Hepatocyte (in vitro differentiated cells): Measurements from ENCODE around the gene ZBTB42. TPM values are rescaled to one million over a fixed set of nuclear protein-coding genes. Genes with fewer than 3 reads are reported as not detected.
"Not testable (repeated sequence)": the region's sequence is repeated elsewhere in the genome, so short reads cannot be mapped to it uniquely, and the experiment has no call there.

Experiments used
- DNase-seq: peaks from one replicate; pipeline ENCODE4 v3.0.0-alpha.2; 2016; ENCODE audit warnings: low spot score
- H2AFZ ChIP-seq: fragments of 200-600 bp; sonication (generic); 2 replicates; pipeline ENCODE4 v1.6.0; 2016; ENCODE audit warnings: antibody characterized with exemption, mild to moderate bottlenecking
- H3K27ac ChIP-seq: fragments of 200-600 bp; sonication (generic); 2 replicates; pipeline ENCODE4 v1.5.1; 2016; ENCODE audit warnings: mild to moderate bottlenecking
- H3K27me3 ChIP-seq: fragments of 200-600 bp; sonication (generic); 2 replicates; pipeline ENCODE4 v1.6.1; 2016
- H3K36me3 ChIP-seq: fragments of 200-600 bp; sonication (generic); replicated peaks from 2 replicates; pipeline ENCODE4 v1.5.1; 2016; ENCODE audit warnings: low read depth; ENCODE audit not compliant: insufficient read depth
- H3K4me1 ChIP-seq: fragments of 200-600 bp; sonication (generic); 2 replicates; pipeline ENCODE4 v1.5.1; 2016; ENCODE audit warnings: mild to moderate bottlenecking, moderate library complexity; ENCODE audit not compliant: insufficient read depth
- H3K4me2 ChIP-seq: fragments of 200-600 bp; sonication (generic); 2 replicates; pipeline ENCODE4 v1.6.0; 2016
- H3K4me3 ChIP-seq: fragments of 200-600 bp; sonication (generic); 2 replicates; pipeline ENCODE4 v1.5.1; 2016; ENCODE audit warnings: mild to moderate bottlenecking
- H3K79me2 ChIP-seq: fragments of 200-600 bp; sonication (generic); 2 replicates; pipeline ENCODE4 v1.6.0; 2017; ENCODE audit warnings: mild to moderate bottlenecking
- H3K9me2 ChIP-seq: fragments of 200-600 bp; sonication (generic); replicated peaks from 2 replicates; pipeline ENCODE4 v1.6.0; 2017; ENCODE audit warnings: mild to moderate bottlenecking; ENCODE audit not compliant: insufficient read depth
- H3K9me3 ChIP-seq: fragments of 200-600 bp; sonication (generic); 2 replicates; pipeline ENCODE4 v1.5.1; 2016; ENCODE audit warnings: low read depth, mild to moderate bottlenecking
- H4K20me1 ChIP-seq: fragments of 200-600 bp; sonication (generic); 2 replicates; pipeline ENCODE4 v1.6.0; 2016; ENCODE audit warnings: mild to moderate bottlenecking; ENCODE audit not compliant: insufficient read depth, poor library complexity, severe bottlenecking
- EZH2 ChIP-seq: fragments of 200-600 bp; sonication (generic); IDR thresholded peaks from 2 replicates; pipeline ENCODE4 v1.6.1; 2016; ENCODE audit warnings: antibody characterized with exemption, mild to moderate bottlenecking, borderline replicate concordance
- EZH2phosphoT487 ChIP-seq: fragments of 200-600 bp; sonication (generic); IDR thresholded peaks from one replicate; pipeline ENCODE4 v1.6.1; 2018; ENCODE audit warnings: antibody characterized with exemption, mild to moderate bottlenecking, low read depth, moderate library complexity; ENCODE audit not compliant: unreplicated experiment, severe bottlenecking
- WGBS: methylation state at CpG from one replicate; pipeline ENCODE4 v1.1.6; 2016; ENCODE audit warnings: low lambda C conversion rate; ENCODE audit errors: missing lambda C conversion rate; 5-methylcytosine and 5-hydroxymethylcytosine counted together
- polyA plus RNA-seq: library from polyadenylated mRNA; unstranded; fragments of >200 nt; fragmentation: Nextera tagmentation; extraction: Ambion mirVana; gene quantifications from 2 replicates; pipeline ENCODE4 v1.2.1, GENCODE V29; 2016
- total RNA-seq: library from RNA; depleted of rRNA; stranded (reverse); fragments of >200 nt; gene quantifications from 2 replicates; pipeline ENCODE4 v1.2.3, GENCODE V29; 2014
- TF ChIP-seq, protein P1 (sequence below): fragments of 200-600 bp; sonication (generic); IDR thresholded peaks from 2 replicates; pipeline ENCODE4 v1.5.1; 2016; ENCODE audit warnings: antibody characterized with exemption, mild to moderate bottlenecking; ENCODE audit not compliant: poor library complexity

Gene ZBTB42
- total and polyA plus RNA-seq, 2 experiments from 2014 or later = 3.6 to 8.6 TPM

DNA sequence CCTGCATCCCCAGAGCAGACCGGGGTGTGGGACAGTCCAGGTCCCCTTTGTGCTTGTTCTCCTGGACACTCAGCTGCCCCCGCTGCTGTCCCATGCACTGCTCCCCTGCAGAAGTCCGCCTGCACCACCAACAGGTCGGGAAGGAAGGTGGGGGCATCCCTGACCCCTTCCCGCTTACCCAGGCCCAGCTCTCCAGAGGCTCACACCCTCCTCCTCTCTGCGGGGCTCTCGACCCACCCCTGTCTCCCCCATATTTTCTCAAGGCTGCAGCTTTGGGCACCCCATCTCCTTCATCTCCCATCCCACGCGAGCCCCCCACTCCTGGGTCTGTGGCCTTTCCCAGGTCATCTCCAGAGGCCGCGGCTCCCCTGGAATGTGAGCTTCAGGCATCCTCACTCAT lies 9.4 kb downstream of the ZBTB42 start:
- 90% methylated on average over 11 of the region's 11 CpGs for whole genome bisulfite sequencing
- no peaks in the 10 kb centered on the region for H3K27me3 ChIP-seq
- H3K27ac ChIP-seq = no peak overlapping the region
- TF ChIP-seq, protein P1, sequence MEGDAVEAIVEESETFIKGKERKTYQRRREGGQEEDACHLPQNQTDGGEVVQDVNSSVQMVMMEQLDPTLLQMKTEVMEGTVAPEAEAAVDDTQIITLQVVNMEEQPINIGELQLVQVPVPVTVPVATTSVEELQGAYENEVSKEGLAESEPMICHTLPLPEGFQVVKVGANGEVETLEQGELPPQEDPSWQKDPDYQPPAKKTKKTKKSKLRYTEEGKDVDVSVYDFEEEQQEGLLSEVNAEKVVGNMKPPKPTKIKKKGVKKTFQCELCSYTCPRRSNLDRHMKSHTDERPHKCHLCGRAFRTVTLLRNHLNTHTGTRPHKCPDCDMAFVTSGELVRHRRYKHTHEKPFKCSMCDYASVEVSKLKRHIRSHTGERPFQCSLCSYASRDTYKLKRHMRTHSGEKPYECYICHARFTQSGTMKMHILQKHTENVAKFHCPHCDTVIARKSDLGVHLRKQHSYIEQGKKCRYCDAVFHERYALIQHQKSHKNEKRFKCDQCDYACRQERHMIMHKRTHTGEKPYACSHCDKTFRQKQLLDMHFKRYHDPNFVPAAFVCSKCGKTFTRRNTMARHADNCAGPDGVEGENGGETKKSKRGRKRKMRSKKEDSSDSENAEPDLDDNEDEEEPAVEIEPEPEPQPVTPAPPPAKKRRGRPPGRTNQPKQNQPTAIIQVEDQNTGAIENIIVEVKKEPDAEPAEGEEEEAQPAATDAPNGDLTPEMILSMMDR = no peak
- TF ChIP-seq EZH2 = no peak
- no peak for TF ChIP-seq EZH2phosphoT487
- no peak overlapping the region for H3K4me2 ChIP-seq
- no peak for DNase-seq
- H3K36me3 ChIP-seq = no peaks in the 10 kb centered on the region
- peaks cover 4% of the 10 kb centered on the region for H3K4me1 ChIP-seq
- no peak overlapping the region for H3K4me3 ChIP-seq
- H3K79me2 ChIP-seq = peaks cover 12% of the 10 kb centered on the region
- H4K20me1 ChIP-seq = no peaks in the 10 kb centered on the region
- H2AFZ ChIP-seq = no peak overlapping the region
- no peaks in the 10 kb centered on the region for H3K9me3 ChIP-seq
- no peaks in the 10 kb centered on the region for H3K9me2 ChIP-seq

DNA sequence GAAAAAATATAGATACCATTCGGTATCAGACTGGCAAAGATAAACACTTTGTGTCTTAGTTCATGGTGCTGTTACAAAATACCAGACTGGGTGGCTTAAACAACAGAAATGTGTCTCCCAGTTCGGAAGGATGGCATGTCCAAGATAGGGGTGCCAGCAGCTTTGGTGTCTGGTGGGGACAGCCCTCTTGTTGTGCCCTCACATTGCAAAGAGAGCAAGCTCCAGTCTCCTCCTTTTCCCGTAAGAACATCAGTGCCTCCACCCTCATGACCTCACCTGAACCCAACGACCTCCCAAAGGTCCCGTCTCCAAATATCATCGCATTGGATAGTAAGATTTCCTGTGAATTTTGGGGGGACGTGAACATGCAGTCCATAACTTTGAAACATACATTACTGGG lies 12.4 kb downstream of the ZBTB42 start:
- no peaks in the 10 kb centered on the region for H3K9me2 ChIP-seq
- H2AFZ ChIP-seq = no peak overlapping the region
- no peak for DNase-seq
- H3K9me3 ChIP-seq = no peaks in the 10 kb centered on the region
- peaks cover 31% of the 10 kb centered on the region for H3K79me2 ChIP-seq
- TF ChIP-seq, protein P1 = no peak
- no peak for TF ChIP-seq EZH2
- peaks cover 13% of the 10 kb centered on the region for H3K4me1 ChIP-seq
- H3K4me3 ChIP-seq = no peak overlapping the region
- no peak overlapping the region for H3K27ac ChIP-seq
- H3K27me3 ChIP-seq = no peaks in the 10 kb centered on the region
- 94% methylated on average over 7 of the region's 7 CpGs for WGBS
- no peak overlapping the region for H3K4me2 ChIP-seq
- H4K20me1 ChIP-seq = no peaks in the 10 kb centered on the region
- H3K36me3 ChIP-seq = no peaks in the 10 kb centered on the region

GRCh38 chr14:104814701-104815100 lies 13.8 kb downstream of the ZBTB42 start:
- not testable (repeated sequence) for H3K36me3 ChIP-seq, H2AFZ ChIP-seq, H3K9me3 ChIP-seq, H3K9me2 ChIP-seq, H3K4me3 ChIP-seq, H3K27me3 ChIP-seq, H4K20me1 ChIP-seq, DNase-seq
- H3K79me2 ChIP-seq = peaks cover 31% of the 10 kb centered on the region
- 88% methylated on average over 15 of the region's 15 CpGs for WGBS
- peak overlapping the region; percentile 97 for H3K27ac ChIP-seq
- H3K4me1 ChIP-seq = peaks cover 13% of the 10 kb centered on the region
- H3K4me2 ChIP-seq = peak overlapping the region; percentile 98

DNA sequence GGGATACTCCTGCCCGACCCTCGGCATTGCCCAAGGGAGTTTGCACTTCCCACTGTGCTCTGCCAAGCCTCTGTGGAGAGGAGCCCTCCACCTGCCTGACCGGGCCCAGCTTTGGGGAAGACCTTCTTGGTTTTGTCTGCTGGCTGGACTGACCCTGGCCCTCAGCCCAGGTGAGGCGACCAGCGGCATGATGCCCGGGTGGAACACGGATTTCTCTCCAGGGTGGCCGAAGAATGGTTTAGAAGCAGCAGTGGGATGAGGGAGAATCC lies 15.6 kb downstream of the ZBTB42 start:
- peaks cover 13% of the 10 kb centered on the region for H3K4me1 ChIP-seq
- peak overlapping the region; percentile 97 for H3K27ac ChIP-seq
- H3K4me2 ChIP-seq = peak overlapping the region; percentile 98
- H3K79me2 ChIP-seq = peaks cover 31% of the 10 kb centered on the region
- peak overlapping the region; percentile 86 for H2AFZ ChIP-seq
- TF ChIP-seq EZH2phosphoT487 = no peak
- TF ChIP-seq EZH2 = no peak
- TF ChIP-seq, protein P1 = no peak
- peak overlapping the region; percentile 90 for H3K4me3 ChIP-seq
- 9% methylated on average over 8 of the region's 8 CpGs for WGBS
- no peaks in the 10 kb centered on the region for H3K27me3 ChIP-seq
- no peaks in the 10 kb centered on the region for H3K9me2 ChIP-seq
- no peaks in the 10 kb centered on the region for H3K9me3 ChIP-seq
- H3K36me3 ChIP-seq = no peaks in the 10 kb centered on the region
- no peaks in the 10 kb centered on the region for H4K20me1 ChIP-seq
- no peak for DNase-seq
